Fibroblast of skin of scalp (primary cell): ENCODE results near the gene GULP1. TPM values are rescaled to one million over a fixed set of nuclear protein-coding genes. Genes with fewer than 3 reads are reported as not detected.
"Not testable (repeated sequence)": the region's sequence is repeated elsewhere in the genome, so short reads cannot be mapped to it uniquely, and the experiment has no call there.

ENCODE experiments used
- DNase-seq: peaks from one replicate; pipeline ENCODE4 v3.0.0-alpha.2; 2013
- polyA plus RNA-seq, 2 experiments: library from polyadenylated mRNA; unstranded; fragments of 120-200 nt; gene quantifications; one replicate each; pipeline ENCODE4 v1.2.1, GENCODE V29; 2013; ENCODE audit not compliant: insufficient read length in 2 of 2

Gene GULP1, protein sequence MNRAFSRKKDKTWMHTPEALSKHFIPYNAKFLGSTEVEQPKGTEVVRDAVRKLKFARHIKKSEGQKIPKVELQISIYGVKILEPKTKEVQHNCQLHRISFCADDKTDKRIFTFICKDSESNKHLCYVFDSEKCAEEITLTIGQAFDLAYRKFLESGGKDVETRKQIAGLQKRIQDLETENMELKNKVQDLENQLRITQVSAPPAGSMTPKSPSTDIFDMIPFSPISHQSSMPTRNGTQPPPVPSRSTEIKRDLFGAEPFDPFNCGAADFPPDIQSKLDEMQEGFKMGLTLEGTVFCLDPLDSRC
- 10.0 TPM for polyA plus RNA-seq (2013, experiment 1 of 2; ENCODE audit: insufficient read length)
- 12.1 TPM for polyA plus RNA-seq (2013, experiment 2 of 2; ENCODE audit: insufficient read length)

DNA sequence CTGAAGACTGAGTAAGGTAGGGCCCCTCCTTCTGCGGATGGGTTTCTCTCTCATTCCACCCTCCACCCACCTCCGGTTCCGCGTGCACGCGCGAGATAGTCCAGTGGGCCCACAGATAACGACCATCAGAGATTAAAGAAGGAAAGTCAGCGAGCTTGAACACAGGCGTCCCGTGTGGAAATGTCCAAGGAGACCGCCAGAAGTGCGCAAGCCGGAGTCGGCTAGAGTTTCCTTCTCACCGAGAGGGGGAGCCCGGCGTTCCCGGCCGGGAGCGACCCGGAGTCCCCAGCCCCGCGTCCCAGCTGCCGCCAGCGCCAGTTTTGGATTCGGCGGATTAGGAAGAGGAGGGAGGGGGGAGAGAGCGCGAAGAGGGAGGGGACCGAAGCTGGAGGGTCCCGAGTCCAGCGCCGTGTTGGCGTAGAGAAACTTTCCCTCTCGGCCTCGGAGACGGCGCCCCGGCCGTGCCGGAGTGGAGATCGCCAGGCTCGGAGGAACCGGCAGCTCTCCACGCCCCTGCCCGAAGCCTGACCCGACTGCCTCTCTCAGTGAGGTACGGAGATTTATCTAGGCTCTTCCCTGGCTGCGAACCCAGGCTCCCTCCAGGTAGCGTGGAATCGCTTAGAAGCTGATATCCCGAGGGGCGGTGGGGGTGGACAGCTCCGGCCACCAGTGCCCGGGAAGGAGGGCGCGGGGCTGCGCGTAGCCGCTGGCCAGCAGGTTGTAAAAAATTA lies at the start of gene GULP1:
TSS of gene GULP1 (plus strand) at position 258 of the 731 bp plus-strand sequence. CDS start 185,829 bp downstream, outside the sequence.
- peak; percentile 78 for DNase-seq

DNA sequence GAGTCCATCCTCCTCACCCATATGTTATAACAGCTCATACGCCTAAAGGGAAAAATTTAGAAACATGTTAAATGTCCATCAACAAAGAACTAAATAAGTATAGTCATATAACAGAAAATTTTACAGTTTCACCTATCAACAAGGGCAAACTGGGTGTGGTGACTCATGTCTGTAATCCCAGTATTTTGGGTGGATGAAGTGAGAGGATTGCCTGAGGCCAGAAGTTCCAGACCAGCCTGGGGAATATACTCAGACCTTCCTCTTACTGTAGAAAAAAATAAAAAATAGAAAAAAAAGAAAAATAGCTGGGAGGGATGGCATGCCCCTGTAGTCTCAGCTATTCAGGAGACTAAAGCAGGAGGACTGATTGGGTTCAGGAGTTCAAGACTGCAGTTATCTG lies 48.3 kb upstream of the GULP1 start:
- no peak for DNase-seq

DNA sequence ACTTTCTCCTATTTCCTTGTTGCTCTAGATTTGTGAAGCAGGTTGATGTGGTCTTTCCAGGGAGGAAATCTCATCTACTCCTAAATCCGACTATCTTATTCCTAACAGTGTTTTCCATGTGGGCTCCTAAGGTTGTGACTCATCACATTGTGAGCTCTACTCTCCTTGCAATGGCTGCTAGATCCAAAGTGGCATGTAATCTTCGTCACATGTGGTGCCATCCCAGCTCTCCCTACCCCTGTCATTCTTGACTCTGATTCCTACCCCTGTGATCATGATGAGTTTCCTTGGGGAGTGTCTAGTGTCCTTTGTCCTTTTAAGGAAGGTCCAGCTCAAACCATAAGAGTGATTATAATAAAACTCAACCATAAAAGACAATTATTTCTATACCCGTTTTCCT lies 47.3 kb upstream of the GULP1 start:
- peak; percentile 6 for DNase-seq

DNA sequence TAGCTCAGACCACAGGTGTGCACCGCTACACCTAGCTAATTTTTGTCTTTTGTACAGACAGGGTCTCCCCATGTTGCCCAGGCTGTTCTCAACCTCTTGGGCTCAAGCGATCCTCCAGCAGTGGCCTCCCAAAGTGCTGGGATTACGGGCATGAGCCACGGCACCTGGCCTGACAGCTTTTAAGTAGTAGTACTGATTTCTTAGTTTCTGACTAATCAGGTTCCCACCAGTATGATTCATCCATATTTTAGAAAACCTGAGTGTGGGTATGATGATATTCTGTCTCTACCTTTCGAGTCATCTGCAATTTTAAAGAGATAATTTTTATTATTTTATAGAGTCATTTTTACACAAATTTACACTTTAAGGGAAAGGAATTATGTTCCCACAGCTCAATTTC lies 46.4 kb upstream of the GULP1 start:
- DNase-seq, result no peak

DNA sequence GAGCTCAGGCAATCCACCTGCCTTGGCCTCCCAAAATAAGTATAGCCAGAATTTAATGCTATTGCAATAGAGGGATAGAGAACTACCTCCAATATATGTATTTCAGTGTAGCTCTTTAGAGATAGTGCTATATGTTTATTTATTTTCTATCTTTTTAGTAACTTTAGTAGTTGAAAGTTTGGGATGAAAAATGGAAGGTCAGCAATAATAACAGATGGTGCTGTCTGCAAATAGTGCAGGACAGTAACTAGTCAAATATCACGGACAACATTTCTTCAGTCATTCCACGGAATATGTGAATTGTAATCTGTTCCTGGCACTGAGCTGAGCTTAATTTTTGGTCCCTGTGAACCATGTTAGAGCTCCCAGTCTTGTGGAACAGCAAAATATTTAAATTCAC lies 43.2 kb upstream of the GULP1 start:
- no peak for DNase-seq

DNA sequence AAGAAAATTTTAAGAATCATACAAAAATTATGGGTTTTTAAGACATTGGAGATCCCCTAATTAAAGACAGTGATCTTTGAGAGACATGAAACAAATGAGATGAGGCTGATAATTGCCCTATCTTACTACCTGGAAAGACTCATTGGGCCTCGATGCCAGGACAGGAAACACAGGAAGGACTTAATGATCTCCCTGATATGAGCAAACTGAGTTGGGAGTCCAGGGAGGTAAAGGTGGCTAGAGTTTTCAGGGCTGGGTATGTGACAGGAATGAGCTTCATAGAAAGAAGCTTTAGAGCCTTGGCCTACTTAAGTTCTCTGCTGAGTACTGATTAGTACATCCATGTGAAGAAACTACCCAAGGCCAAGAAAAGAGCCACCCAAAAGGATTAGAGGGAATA lies 40.6 kb upstream of the GULP1 start:
- DNase-seq, result no peak

DNA sequence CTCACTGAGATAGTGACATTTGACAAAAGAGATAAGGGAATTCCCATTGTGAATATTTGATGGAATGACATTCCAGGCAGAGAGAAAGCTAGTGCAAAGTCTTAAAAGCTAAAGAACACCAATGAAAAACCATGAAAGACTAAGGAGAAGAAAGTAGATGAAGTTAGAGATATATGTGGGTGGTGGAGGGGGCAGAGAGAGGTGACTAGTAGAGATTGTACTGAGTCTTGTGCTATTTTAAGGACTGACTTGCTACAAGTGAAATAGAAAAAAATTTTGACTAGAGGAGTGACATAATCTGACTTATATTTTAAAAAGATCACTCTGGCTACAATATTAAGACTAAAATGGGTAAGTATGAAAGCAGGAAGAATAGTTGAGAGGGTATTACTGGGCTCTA lies 35.3 kb upstream of the GULP1 start:
- no peak for DNase-seq

DNA sequence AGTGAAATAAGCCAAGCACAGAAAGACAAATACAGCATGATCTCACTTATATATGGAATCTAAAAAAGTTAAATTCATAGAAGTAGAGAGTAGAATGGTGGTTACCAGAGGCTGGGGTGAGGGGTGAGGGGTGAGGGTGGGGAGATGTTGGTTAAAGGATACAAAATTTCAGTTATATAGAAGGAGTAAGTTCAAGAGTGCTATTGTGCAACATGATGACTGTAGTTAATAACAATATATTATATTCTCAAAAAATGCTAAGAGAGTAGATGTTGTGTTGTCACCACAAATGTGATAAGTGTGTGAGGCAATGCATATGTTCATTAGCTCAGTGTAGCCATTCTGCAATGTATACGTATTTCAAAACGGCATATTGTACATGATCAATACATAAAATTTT lies 26.4 kb upstream of the GULP1 start:
- DNase-seq, result no peak

DNA sequence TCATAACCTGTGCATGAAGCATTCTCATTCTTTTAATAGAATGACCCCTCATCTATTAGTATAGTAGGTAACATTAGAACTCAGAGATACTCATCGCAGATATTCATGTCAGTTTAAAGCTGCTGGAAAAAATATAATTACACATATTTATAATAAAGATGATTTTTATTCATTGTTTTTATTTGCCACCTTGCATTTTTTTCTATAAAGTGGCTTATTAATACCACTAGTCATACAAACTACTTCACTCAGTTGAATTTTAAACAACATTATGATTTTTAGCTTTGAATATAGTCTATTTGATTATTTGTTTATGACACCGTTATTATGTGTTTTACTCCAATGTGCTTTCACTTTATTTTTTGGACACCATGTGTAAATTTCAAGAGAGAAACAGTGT lies 23.9 kb upstream of the GULP1 start:
- DNase-seq, result no peak

DNA sequence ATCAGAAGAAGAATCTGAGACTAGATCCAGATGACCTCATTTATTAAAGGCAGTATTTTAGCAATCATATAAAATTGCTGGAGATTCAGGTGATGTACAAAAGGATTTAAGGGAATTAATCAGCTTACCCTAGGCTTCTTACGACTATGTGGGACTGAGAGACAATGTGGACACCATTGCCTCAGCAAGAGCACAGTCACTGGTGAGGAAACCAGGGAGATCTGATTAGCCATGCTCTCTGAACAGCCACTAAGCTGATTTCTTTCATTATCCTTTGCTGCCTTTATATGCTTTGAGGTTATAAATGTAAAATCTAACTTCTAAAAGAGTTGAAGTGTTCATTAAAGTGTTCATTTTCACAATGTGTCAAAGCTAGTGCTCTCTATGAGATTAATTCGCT lies 22.7 kb upstream of the GULP1 start:
- no peak for DNase-seq

DNA sequence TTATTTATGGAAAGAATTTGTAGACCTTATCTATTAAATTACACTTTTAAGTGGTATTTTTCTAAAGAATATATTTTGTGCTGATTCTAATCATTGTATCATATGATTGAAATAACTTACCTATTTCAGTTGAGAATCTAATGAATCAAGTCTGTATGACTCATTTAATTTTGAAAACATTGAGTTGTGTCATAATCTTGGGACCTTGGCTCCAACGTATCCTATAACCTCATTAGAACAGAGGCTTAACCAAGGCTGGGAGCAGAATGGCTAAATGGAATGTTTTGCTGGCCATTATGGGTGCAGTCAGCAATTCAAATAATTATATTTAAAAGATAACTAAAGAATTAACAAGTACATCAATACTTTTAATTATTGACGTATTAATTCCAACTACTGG lies 19.6 kb upstream of the GULP1 start:
- DNase-seq, result no peak

DNA sequence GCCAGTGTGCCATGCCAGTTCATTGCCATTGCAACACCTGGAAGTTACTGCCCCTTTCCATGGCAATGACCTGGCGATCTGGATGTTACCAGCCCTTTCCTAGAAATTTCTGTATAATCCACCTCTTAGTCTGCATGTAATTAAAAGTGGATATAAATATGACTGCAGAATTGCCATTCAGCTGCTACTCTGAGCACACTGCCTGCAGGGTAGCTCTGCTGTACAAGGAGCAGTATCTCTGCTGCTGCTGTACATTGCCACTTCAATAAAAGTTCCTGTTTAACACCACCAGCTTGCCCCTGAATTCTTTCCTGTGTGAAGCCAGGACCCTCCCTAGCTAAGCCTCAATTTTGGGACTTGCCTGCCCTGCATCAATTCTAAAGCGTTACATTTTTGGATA lies 17.4 kb upstream of the GULP1 start:
- no peak for DNase-seq

DNA sequence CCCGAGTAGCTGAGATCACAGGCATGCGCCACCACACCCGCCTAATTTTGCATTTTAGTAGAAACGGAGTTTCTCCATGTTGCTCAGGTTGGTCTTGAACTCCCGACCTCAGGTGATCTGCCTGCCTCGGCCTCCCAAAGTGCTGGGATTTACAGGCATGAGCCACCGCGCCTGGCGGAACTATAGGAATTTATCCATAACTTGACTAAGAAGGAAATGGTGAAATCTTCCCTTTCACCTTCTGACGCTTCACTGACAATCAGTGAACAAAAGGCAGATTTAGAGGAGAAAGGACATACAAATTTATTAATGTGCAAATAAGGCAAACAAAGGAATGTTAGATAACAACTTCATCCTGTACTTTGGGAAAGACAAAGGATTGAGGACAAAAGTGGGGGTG lies 15.4 kb upstream of the GULP1 start:
- DNase-seq, result no peak

DNA sequence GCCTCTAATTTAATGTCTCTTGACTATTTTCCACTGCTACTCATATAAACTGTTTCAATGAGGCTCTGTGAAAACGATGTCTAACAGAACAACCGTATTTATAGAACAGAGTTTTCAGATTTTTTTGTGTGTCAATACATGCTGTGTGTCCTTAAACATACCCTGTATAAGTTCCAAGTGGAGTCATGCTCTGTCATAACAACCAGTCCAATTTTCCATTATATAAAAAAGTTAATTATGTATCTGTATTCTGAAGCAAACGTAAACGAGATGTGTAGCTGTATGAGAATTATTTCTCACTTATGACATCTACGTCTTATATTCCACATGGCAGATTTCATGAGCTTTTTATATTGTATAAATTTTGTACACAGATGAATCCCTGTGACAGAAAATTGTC lies 13.9 kb upstream of the GULP1 start:
- DNase-seq, result no peak

DNA sequence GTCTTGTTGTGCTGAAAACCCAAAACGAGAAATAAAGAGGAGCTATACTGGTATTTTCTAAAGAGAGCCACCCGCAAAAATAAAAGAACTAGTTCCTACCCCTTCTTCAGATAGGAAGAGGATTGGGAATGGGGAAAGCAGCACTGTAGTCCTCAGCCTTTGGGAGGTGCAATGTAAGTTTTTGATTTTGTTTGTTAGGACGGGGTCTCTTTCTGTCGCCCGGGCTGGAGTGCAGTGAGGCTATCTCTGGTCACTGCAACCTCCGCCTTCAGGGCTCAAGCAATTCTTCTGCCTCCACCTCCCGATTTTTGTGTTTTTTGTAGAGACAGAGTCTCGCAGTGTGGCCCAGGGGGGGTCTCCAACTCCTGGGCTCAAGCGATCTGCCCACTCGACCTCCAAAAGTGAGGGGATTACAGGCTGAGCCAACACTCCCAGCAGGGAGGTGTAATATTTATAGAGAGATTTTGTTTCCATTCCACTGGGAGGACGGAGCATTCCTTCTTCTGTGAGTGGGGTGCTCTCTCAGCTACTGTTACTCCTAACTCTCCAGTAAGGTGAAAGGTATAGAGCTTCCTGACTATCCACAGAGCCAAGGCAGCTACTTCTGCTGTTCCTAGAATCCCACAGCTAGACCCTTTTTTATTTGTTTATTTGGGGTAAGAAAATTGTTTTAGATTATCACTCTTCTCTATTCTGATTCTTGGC lies 13.1 kb upstream of the GULP1 start:
- no peak for DNase-seq

DNA sequence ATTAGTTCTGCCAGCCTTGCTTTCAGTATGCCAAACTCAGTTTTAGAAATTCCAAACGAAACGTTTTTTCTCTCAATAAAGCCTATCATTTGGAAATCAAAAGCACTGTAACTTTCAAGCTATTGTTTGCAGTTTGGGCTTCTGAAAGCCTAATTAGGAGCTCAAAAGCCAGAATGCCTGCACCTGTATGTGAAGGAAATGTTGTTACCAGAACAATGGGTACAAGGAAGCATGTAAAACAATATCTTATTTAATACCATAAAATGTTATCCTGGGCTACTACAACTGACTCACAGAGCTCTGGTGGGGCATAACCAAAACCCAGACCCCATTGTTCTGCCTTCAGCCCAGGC lies 12.6 kb upstream of the GULP1 start:
- DNase-seq, result no peak

DNA sequence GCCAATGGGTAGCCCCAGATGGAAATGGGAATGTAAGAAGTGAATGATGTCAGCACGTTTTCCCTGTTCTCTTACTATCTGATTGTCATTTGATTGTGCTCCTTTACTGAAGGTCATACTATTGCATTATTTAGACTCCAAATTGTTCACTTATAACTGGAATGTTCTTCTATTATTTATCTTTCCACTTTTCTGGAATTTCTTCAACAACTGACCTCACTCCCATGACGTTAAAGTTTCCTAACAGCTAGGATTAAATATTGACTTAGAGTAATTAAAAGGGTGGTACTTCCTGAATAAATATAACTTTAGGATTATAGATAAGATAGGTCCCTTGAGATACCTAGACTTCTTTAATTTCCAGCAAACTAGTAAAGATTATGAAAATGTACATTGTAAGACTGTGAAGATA lies 10.9 kb upstream of the GULP1 start:
- DNase-seq, result no peak

DNA sequence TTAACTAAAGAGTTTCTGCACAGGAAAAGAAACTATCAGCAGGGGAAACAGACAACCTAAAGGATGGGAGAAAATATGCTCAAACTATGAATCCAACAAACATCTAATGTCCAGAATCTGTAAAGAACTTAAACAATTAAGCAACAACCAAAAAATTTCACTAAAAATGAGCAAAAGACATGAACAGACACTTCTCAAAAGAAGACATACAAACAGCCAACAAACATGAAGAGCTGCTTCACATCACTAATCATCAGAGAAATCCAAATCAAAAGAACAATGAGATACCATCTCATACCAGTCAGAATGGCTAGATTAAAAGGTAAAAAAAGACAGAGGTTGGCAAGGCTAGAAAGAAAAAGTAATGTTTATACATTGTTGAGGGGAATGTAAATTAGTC lies 8.8 kb upstream of the GULP1 start:
- DNase-seq, result no peak

DNA sequence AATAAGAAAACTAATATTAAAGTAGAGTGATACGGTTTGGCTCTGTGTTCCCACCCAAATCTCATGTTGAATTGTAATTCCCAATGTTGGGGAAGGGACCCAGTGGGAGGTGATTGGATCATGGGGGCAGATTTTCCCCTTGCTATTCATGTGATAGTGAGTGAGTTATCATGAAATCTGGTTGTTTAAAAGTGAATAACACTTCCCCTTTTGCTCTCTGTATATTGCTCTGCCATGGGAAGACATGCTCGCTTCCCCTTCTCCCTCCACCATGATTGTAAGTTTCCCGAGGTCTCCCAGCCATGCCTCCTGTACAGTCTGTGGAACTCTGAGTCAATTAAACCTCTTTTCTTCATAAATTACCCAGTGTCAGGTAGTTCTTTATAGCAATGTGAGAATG lies 7.4 kb upstream of the GULP1 start:
- DNase-seq, result not testable (repeated sequence)

DNA sequence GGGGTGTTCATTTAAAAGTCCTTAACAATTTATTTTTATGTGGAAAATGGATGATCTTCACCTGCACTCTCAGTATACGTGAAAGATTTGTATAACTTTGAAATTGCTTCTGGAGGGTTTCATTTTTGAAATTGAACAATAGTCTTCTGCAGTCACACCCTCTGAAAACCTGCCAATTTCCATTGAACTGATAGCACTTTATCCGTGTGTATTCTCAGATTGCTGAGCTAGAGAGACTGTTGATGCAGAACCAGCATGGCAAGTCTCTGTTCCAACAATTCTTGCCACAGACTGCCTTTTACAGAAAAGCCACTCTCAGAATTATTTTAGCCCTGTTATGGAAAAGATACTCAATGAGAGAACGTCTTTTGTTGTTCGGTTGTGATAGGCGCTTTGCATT lies 6.6 kb upstream of the GULP1 start:
- no peak for DNase-seq

DNA sequence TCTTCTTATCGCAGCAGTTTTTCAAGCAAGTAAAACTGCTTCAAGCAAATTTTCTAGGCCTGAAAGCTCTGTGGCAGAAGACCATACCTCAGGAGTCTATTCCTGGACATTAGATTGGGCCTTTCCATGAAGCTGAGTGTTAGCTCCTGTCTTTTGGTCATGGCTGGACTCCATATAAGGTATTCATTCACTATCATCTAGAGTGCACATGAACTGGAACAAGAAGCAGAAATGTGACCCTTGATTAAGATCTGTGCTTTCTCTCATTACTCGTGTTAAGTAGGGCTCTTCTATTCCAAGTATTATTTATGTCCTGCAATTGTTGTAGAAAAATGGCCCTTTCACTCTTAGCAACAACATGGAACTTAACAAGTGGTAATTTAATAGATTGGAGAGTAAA lies 5.9 kb upstream of the GULP1 start:
- DNase-seq, result no peak

DNA sequence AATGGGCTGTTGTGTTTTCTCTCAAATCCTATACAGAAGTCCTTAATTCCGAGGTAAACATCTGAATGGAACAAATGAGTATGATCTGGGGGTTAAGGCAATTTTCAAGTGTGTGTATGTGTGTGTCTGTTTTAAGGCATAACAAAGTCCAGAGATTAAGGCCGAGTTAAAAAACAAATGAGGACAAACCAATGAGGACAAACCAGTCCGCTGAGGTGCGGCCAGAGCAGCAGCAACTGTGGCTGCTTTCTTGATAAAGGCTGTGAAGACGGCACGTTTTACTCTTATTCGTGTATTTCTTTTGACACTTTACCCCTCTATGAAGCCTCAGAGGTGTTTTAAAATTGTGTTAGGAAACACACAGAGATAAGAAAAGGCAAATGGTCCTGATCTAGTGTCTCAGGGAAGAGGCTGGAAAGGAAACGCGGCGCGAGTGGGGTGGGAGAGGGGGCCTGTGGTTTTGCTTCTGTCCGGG lies 495 bp upstream of the GULP1 start:
- no peak for DNase-seq
